NCI-H187 treated with DMSO at 0.1 percent for 48 hours (cell line): ENCODE data around the gene MECP2.

Experiments used
- DNase-seq: peaks from one replicate; lab custom pipeline; 2025; lab: John Stamatoyannopoulos, UW

MECP2 gene

DNA sequence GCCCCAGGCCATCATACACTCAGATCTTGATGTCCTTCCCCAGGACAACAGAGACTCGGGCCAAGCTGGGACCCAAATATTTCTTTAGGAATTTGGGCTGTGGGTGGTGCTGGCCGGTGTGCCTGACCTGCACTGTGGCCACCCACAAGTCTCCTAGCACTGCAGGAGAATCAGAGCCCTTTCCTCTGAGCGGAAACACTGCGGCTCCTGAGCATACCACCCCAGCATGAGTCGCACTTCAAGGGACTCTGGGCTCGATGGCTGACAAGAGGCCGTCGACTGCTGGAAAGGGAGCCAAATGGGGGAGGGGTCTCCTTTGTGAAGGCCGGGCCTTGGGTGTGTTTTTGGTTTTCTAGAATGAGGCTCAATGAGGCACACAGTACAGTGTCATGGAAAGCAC lies 64.9 kb downstream of the MECP2 start:
- no peak for DNase-seq

DNA sequence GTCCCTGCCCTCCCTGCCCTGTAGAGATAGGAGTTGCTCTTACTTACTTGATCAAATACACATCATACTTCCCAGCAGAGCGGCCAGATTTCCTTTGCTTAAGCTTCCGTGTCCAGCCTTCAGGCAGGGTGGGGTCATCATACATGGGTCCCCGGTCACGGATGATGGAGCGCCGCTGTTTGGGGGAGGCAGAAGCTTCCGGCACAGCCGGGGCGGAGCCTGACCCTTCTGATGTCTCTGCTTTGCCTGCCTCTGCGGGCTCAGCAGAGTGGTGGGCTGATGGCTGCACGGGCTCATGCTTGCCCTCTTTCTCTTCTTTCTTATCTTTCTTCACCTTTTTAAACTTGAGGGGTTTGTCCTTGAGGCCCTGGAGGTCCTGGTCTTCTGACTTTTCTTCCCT lies 65.4 kb downstream of the MECP2 start:
- no peak for DNase-seq

DNA sequence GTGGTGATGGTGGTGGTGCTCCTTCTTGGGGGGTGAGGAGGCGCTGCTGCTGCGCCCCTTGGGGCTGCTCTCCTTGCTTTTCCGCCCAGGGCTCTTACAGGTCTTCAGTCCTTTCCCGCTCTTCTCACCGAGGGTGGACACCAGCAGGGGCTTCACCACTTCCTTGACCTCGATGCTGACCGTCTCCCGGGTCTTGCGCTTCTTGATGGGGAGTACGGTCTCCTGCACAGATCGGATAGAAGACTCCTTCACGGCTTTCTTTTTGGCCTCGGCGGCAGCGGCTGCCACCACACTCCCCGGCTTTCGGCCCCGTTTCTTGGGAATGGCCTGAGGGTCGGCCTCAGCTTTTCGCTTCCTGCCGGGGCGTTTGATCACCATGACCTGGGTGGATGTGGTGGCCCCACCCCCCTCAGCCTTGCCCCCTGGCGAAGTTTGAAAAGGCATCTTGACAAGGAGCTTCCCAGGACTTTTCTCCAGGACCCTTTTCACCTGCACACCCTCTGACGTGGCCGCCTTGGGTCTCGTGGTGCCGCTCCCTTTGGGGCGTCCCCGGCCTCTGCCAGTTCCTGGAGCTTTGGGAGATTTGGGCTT lies 66.7 kb downstream of the MECP2 start:
- no peak for DNase-seq

DNA sequence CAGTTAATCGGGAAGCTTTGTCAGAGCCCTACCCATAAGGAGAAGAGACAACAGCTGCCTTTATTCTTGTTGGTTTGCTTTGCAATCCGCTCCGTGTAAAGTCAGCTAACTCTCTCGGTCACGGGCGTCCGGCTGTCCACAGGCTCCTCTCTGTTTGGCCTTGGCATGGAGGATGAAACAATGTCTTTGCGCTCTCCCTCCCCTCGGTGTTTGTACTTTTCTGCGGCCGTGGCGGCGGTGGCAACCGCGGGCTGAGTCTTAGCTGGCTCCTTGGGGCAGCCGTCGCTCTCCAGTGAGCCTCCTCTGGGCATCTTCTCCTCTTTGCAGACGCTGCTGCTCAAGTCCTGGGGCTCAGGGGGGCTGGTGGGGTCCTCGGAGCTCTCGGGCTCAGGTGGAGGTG lies 67.3 kb downstream of the MECP2 start:
- DNase-seq: no peak

DNA sequence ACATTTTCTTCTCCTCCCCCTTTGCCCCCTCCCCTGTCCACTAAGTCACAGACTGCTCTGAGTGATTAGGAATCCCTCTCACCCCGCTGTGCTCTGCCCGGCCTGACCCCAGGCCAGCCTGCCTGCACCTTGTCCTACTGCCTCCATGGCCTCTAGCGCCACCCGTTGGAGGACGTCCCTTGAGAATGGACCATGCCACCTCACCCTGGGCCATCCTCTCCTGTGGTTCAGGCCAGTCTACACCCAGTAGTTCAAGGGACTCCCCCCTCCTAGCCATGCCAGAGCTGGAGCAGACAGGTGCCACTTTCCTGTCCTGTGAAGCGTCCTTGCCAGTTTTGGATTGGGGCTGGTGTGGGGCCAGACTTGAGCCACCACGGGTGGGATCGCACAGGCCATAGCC lies 68.1 kb downstream of the MECP2 start:
- no peak for DNase-seq

DNA sequence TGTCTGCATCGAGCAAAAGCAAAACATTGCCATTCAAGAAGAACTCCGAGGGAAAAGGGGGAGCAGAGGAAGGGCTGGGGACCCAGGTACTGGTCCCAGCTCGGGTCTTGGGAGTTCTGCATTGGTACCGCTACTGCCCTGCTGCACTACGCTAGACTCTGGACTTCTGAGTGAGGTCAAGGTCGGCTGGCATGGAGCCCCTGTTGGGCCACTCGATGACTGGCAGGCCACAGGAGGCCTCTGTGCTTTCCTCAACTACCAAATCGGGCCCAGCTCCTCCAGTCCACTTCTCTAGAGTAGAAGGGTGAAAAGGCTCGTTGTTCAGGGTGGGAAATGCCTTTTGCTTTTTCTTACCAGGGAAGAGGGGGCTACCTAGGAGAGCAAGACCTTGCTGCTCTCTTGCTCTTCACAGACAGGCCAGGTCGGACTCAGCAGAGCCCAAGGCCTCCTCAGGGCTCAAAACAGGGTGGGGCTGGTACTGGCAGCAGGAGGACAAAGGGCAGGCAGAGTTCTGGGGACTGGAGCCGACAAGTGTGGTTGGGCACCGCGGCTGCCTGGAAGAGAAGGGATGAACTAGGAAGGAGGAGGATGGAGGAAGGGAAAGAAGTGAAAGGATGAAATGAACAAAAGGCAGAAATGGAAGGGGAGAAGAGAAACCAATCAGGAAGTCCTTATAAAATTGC lies 68.9 kb downstream of the MECP2 start:
- no peak for DNase-seq

DNA sequence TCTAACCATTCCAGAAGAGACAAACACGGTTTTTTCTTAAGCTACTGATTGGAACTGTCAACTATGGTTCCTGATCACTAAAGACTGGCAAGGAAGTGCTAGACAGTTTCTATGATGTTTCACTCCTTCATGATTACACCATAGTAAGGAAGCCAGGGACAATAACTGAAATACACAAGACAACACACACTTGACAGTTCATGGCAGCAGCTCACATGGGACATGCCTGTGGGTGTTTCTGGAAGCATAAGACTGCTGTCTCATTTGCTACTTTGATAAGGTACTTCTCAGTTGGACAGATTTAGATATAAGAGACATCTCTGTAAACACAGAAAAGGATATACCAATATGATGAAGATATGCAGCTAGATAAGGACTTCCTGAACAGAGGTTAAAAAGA lies 69.5 kb downstream of the MECP2 start:
- DNase-seq: no peak

DNA sequence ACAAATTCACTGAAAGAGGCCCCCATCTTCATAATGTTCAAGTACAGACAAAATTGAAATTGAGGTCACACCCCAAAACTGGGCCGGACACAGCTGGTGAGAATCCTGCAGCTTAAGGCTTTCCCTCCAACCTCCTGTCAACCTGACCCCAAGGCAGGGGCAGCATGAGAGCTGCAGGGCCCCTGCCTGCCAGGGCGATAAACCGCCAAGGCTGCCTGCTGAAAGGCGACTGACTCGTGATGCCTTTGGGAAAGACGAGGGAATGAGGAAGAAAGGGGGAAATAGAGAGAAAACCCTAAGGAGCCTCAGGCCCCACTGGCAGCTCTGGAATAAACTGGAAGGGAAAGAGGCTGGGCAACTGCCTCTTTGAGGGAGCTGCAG lies 70.5 kb downstream of the MECP2 start:
- DNase-seq: no peak

DNA sequence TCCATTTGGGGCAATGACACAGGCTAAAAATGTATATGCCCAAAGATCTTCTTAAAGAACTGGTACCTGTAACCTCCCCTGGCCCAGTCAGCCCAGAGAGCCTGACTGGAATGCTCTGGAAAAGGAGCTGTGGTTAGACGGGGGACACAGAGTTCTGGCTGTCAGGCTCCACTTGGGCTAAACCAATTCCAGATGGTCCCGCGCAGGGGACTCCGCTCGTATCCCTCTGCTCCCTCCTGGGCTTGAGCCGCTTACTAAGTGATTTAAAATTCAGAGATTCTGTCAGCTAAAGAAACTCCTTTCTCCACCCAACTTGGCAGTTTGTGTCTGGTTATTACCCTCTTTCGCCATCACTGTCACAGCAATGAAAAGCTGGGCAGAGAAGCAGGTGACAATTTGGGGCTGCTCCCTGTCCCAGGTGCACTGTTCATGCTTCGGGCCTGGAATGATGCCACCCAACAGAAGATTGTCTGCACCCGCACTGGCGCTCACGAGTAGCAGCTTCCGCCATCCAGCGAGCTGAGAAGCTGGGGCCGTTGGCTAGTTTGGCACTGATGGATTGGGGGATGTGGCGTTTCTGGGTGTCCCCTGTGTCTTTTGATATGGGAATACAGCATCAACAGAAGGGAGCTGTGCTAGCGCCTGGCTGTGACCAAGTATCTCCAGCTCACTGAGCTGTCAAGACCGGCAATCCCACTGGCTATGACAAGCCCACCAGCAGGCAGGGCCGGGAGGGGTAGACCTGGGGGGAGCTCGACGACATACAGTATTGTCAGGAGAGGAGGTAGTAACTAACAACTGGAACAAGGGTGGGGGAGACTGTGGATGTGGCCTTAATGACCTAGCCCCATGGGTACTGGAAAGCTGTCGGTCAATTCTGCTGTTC lies 71.1 kb downstream of the MECP2 start:
- DNase-seq: no peak

DNA sequence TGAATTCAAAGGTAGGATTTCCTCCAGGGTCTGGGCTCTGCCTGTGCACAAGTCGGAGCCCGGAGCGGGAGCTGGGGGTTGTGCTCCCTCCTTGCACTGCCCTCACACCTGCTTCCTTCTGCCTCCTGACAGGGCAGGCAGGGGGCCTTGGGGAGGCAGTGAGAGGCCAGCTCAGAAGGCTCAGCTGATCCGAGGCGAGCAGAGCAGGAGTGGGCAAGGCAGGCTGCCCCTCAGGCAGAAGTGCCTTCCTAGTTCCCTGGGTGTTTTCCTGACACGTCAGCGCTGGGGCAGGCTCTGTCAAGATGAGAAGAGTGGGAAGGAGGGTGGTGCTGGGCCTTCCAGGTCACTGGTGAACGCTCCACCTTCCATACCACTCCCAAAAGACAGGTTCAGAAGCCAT lies 72.3 kb downstream of the MECP2 start:
- DNase-seq: no peak

DNA sequence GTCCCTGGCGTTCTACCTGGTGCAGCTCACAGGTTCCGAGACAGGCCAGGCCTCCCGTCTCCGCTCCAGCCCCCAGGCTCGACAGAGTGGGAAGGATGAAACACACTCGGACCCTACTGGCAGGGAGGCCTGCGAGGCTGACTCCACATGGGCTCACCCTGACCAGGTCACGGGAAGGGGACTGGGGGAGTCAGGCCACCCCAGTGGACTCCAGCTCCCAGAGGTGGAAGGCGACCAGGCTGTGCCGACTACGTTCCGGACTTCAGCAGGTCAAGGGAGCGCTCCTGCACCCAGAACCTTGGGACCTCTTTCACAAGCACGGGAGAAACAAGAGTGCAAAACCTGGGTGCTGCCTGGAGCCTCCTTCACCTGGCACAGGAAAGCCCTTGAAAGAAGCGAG lies 73.2 kb downstream of the MECP2 start:
- DNase-seq: no peak

DNA sequence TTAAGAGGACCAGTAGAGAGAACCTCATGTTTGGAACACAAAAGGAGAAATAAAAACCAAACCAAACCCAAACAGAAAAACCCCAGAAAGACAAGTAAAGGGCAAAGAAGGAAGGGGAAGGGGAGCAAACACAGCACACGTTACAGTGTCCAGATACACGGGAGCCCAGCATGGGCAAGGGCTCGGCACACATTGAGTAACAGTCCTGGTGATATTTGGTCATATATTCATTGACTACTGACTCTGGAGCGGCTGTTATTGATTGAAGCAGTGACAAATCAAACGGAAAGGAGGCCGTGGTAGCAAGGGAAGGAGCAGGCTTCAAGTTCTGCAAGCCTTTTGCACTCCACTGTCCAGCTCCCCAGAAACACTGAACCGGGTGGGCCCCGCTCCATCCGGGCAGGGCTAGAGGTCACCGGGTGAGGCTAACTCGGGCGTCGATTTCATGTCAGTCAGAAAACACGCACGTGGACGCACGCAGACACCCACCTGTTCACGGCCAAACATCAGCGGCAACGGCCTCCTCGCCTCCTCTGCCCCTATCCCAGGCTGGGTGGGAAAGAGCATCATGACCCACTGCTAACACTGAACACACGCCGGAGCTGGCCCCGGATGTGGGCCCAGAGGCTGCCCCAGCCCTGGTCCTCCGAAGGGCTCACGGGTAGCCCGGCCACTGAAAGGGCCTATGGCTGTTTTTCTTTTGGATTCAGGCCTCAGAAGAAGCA lies 74.1 kb downstream of the MECP2 start:
- no peak for DNase-seq

DNA sequence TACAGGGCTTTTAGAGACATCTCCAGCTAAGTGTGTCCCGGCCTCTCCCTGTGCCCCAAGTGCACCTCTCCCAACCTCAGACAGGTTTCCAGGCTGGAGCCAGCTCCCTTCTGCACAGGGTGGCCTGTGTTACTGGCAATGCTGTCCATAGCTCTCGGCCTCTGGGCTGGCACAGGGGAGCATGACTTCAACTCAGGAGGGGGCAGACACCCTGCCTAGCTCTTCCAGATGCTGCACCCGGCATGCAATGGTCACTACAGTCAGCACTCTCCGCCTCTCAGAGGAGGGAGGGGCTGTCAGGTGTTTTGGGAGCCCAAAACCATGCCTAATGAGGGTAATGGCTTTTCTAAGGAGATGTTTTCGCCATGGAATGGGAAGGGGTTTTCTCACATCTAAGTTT lies 75.4 kb downstream of the MECP2 start:
- DNase-seq: no peak

DNA sequence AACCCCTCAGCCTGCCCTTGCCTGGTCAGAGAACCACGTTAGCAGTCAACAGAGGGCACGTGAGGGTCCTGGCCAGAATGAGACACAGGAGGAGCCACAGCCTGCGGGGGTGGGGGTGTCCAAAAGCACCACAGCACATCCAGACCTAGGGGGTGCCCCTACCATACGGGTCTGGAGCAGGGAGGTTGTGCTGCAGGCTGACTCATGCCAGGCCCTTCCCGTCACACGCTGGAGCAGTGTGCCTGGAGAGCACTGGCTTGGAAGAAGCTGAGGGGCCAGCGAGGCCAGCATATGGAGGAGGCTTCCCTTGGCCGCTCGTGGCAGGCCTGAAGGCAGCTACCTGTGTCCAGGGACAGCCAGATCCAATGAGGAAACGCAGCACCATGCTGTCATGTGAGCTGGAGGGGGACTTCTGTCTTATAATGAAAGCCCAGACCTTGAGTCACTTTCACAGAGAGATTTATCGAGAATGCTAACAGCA lies 76.3 kb downstream of the MECP2 start:
- no peak for DNase-seq

DNA sequence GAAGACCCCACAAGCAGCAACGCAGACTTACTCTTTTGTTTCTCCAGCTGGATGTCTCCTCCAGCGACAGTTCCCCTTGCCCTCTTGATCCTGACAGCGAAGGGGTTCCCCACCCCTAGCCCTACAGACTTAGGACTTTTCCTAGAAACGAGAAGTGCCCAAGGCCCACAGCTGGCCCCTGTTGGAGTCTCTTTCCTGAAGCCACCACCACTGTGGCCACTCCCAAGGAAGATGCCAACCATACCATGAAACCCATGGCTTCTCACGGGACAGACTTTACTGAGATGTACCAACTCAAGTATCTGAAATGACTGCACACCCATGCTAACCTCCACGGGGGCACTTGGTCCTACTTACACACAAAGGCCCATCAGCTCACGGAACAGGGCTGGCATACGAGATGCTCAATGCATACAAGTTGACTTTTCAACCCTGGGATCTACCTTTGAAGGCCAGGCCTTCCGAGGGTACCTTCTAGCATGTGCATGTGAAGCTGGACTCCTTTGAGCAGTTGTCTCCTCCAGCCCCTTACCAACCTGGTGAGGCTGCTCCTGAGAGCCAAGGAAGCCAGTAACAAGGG lies 76.9 kb downstream of the MECP2 start:
- DNase-seq: no peak

DNA sequence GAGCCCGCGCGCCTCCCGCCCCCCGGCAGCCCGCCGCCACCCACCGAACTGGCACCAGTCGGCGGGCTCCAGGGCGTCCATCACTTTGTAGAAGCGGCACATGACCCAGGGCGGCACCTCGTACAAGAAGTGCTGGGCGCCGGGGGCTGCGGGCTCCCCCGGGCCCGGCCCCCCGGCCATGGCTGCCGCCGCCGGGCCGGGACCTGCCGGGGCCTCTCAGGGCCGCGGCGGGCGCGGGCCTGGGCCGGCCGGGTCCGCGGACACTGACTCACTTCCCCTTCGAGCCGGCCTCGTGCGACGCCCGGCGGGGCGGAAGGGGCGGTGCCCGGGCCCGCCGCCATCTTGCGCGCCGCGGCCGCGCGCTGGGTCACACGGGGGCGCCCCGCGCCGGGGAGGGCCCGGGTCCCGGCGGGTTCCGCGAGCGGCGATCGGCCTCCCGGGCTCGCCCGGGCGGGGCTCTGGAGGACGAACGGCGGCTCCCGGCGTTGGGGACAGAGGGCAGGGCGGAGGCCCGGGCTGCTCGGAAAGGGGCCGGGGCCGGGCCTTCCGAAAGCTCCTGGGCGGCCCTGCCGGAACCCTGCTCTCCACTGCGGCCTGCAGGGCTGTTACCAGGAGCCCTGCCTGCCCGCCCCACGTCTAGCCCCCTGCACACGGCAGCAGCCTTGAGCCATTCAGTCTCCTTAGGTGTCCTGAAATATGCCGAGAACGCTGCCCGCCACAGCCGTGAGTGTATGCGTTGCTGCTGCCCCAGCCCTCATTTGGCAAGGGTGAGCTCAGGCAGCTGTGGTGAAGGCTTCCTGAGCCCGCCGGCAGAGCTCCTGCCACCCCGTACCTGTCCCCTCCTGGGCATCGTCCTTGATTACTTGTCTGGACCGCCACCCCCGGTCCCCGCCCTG lies 77.6 kb downstream of the MECP2 start, which contains the start of gene IRAK1:
IRAK1 (minus strand) TSS at position 270 of the 896 bp plus-strand sequence; CDS start at position 180, 90 bp downstream.
- no peak for DNase-seq

DNA sequence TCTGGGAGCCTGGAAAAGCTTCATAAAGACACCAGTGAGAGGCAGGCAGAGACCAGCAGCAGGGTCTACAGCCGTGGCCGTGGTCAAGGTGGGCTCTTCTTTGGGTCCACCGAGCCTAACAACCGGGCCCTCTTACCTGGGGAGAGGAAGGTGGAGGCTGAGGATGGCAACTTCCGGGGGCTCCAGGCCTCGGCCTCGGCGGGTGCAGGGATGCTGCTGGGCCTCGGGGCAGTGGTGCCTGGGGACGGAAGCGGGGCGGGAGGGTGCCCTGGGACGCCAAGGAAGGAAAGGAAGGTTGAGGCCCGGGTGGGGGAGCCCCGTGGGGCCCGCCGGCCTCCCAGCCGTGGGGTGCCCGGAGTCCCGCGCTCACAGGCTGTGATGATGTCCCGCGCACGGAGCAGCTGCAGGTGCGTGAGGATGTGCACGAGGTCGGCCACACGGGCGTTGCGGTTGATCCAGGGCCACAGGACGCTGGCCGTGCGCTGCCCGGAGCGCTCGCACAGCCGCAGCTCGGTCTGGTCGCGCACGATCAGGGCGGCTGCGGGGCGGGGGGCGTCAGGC lies 78.4 kb downstream of the MECP2 start:
- no peak for DNase-seq

DNA sequence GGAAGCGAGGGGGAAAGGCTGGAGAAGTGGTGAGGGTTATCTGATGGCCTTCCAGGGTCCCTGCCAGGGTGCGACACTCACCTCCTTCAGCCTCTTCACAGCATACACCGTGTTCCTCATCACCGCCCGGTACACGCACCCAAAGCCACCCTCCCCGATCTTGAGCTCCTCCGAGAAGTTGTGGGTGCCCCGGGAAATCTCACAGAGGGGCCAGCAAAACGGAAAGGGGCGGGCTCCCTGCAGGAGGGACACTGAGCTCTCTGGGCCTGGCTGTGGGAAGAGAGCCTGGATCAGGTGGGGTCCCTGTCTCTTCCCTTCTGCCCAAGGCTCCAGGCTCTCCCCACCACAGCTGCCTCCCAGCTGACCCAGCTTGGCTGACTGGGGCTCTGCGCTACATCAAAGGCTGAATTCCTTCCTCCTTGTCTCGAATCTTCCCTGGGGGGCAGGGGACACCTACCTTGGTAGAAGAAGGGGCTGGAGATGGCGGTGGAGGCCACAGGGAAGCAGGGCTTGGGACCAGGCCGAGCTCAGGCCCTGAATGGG lies 78.9 kb downstream of the MECP2 start:
- DNase-seq: no peak

DNA sequence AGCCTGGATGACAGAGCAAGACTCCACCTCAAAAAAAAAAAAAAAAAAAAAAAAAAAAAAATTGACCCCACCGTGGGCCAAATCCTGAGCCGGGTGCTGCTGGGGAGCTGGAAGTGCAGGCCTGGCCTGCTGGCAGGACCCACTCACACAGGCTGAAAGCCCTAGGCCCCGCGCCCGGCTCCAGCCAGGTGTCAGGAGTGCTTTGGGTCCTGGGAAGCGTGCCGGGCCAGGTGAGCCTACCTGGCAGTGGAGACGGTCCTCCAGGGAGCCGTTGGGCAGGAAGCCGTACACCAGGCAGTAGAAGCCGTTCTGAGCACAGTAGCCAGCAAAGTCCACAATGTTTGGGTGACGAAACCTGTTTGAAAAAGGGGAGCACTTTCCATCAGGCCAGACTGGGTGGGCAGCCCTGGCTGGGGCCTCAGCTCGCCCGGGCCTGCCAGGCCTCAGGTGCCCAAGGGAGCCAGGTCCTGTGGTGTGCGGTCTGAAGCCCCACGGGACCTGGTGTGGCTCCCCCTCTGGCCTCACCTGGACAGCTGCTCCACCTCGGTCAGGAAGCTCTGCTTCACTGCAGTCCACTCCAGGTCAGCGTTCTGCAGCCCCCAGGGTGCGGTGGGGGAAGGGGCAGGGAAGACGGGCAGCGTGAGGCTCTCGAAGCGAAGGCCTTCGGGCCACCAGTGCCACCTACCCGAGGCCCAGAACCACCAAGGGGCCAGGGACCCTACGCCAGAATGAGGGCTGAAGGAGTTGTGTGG lies 79.6 kb downstream of the MECP2 start:
- no peak for DNase-seq
